PC-9 (cell line): ENCODE data around the gene ANKZF1. TPM values are rescaled to one million over a fixed set of nuclear protein-coding genes. Genes with fewer than 3 reads are reported as not detected.

Experiments used
- BruUV-seq: library from RNA; stranded (reverse); fragments of 400-500 nt; replicated peaks from 2 replicates; lab custom pipeline; 2021; lab: Mats Ljungman, UMichigan
- CTCF ChIA-PET: fragments of 300-600 bp; sonication (Branson Sonifier 250); formaldehyde crosslinking; loops from one replicate; lab custom pipeline; 2022; ENCODE audit warnings: antibody characterized with exemption; lab: Charles Lee
- POLR2A ChIA-PET: fragments of 300-600 bp; sonication (Branson Sonifier 250); formaldehyde crosslinking; loops from one replicate; lab custom pipeline; 2022; ENCODE audit warnings: antibody characterized with exemption; ENCODE audit not compliant: unreplicated experiment; lab: Charles Lee
- DNase-seq, 2 experiments: peaks; one replicate each; pipeline versions ENCODE4 v3.0.0 to v3.0.0-alpha.2; 2015 to 2022; ENCODE audit warnings: mixed read lengths in 1 of 2
- H2AFZ ChIP-seq: fragments of 200-600 bp; sonication (generic); 2 replicates; pipeline ENCODE4 v1.8.1; 2017; ENCODE audit warnings: antibody characterized with exemption
- H3F3A ChIP-seq: fragments of 200-600 bp; sonication (generic); 2 replicates; pipeline ENCODE4 v1.8.1; 2017; ENCODE audit warnings: antibody characterized with exemption, mild to moderate bottlenecking, low read depth; ENCODE audit not compliant: insufficient read depth
- H3K27ac ChIP-seq: fragments of 200-600 bp; sonication (generic); 2 replicates; pipeline ENCODE4 v1.6.1; 2016; ENCODE audit warnings: mixed run types
- H3K27me3 ChIP-seq: fragments of 200-600 bp; sonication (generic); 2 replicates; pipeline ENCODE4 v1.6.1; 2016; ENCODE audit warnings: low read depth, mixed run types; ENCODE audit not compliant: insufficient read depth
- H3K36me3 ChIP-seq: fragments of 200-600 bp; sonication (generic); 2 replicates; pipeline ENCODE4 v1.6.1; 2016; ENCODE audit warnings: low read depth, mixed run types
- H3K4me1 ChIP-seq: fragments of 200-600 bp; sonication (generic); replicated peaks from 2 replicates; pipeline ENCODE4 v1.6.1; 2016; ENCODE audit warnings: mixed run types; ENCODE audit not compliant: insufficient read depth
- H3K4me2 ChIP-seq: fragments of 200-600 bp; sonication (generic); 2 replicates; pipeline ENCODE4 v1.6.1; 2017; ENCODE audit warnings: mixed run types
- H3K4me3 ChIP-seq: fragments of 200-600 bp; sonication (generic); 2 replicates; pipeline ENCODE4 v1.6.1; 2016; ENCODE audit warnings: mixed run types
- H3K79me2 ChIP-seq: fragments of 200-600 bp; sonication (generic); 2 replicates; pipeline ENCODE4 v1.6.1; 2017; ENCODE audit warnings: low read depth, mixed run types
- H3K9me2 ChIP-seq: fragments of 200-600 bp; sonication (generic); 2 replicates; pipeline ENCODE4 v1.8.1; 2017; ENCODE audit warnings: mild to moderate bottlenecking; ENCODE audit not compliant: insufficient read depth
- H3K9me3 ChIP-seq: fragments of 200-600 bp; sonication (generic); 2 replicates; pipeline ENCODE4 v1.8.1; 2016; ENCODE audit warnings: low read depth; ENCODE audit not compliant: insufficient read depth
- H4K20me1 ChIP-seq: fragments of 200-600 bp; sonication (generic); 2 replicates; pipeline ENCODE4 v1.8.1; 2017; ENCODE audit not compliant: insufficient read depth
- CTCF ChIP-seq: fragments of 200-600 bp; sonication (generic); conservative IDR thresholded peaks from 2 replicates; pipeline ENCODE4 v1.6.1; 2017; ENCODE audit warnings: mixed run types, antibody characterized with exemption, mild to moderate bottlenecking, moderate library complexity
- EZH2 ChIP-seq: fragments of 200-600 bp; sonication (generic); IDR thresholded peaks from 2 replicates; pipeline ENCODE4 v1.8.0; 2017; ENCODE audit warnings: antibody characterized with exemption, low read depth
- intact Hi-C: fragments of 100-400 bp; cut with micrococcal nuclease; formaldehyde crosslinking; loops from one replicate; pipeline ENCODE4 v1.10.0; 2022; ENCODE audit not compliant: unreplicated experiment
- total RNA-seq: library from RNA; stranded (reverse); gene quantifications from 2 replicates; pipeline ENCODE4 v1.2.3, GENCODE V29; 2021

ANKZF1 gene
- total RNA-seq, 1 experiment from 2014 or later = 62.2 TPM

- intact Hi-C loops = no loop called here
- peaks cover 8% of the 10 kb centered on the region; the same call in 1 of the 2 replicates for H3F3A ChIP-seq
- BruUV-seq = no TSS peak
- no peak overlapping the region for H3K27ac ChIP-seq
- H3K79me2 ChIP-seq = peaks cover 16% of the 10 kb centered on the region
- no peaks in the 10 kb centered on the region for H3K9me3 ChIP-seq
- no peak overlapping the region for H2AFZ ChIP-seq
- H4K20me1 ChIP-seq = no peaks in the 10 kb centered on the region
- no peak for DNase-seq
- TF ChIP-seq EZH2 = no peak
- no peak for TF ChIP-seq CTCF
- peaks cover 8% of the 10 kb centered on the region; the same call in 1 of the 2 replicates for H3K4me1 ChIP-seq
- H3K4me2 ChIP-seq = no peak overlapping the region
- H3K9me2 ChIP-seq = no peaks in the 10 kb centered on the region
- POLR2A ChIA-PET = no interaction called here
- H3K27me3 ChIP-seq = no peaks in the 10 kb centered on the region
- no peaks in the 10 kb centered on the region for H3K36me3 ChIP-seq
- CTCF ChIA-PET = no interaction called here
- H3K4me3 ChIP-seq = no peak overlapping the region
Measured at GRCh38 chr2:219223831-219224610, 5.6 kb upstream of the ANKZF1 start.

GRCh38 chr2:219225350-219225749, 4.3 kb upstream of the ANKZF1 start:
- H3K4me3 ChIP-seq = no peak overlapping the region
- H3K36me3 ChIP-seq = no peaks in the 10 kb centered on the region
- no peak for DNase-seq
- H3F3A ChIP-seq = peaks cover 2% of the 10 kb centered on the region
- no peak overlapping the region for H3K27ac ChIP-seq
- no peaks in the 10 kb centered on the region for H3K9me3 ChIP-seq
- TF ChIP-seq CTCF = no peak
- TF ChIP-seq EZH2 = no peak
- H3K79me2 ChIP-seq = peaks cover 18% of the 10 kb centered on the region
- no peak overlapping the region for H3K4me2 ChIP-seq
- peaks cover 8% of the 10 kb centered on the region; the same call in 1 of the 2 replicates for H3K4me1 ChIP-seq
- ChIA-PET POLR2A (no interaction called here), CTCF (no interaction called here)
- BruUV-seq = no TSS peak
- H3K27me3 ChIP-seq = no peaks in the 10 kb centered on the region
- intact Hi-C loops = no loop called here
- H2AFZ ChIP-seq = no peak overlapping the region
- no peaks in the 10 kb centered on the region for H4K20me1 ChIP-seq
- H3K9me2 ChIP-seq = no peaks in the 10 kb centered on the region

GRCh38 chr2:219228041-219228910, 1.3 kb upstream of the ANKZF1 start:
- DNase-seq = no peak
- intact Hi-C loops = loop anchor here (2.0 kb wide), 1 partner anchor 59 kb away; no protein-coding TSS in a partner anchor
- Histone ChIP-seq H3F3A (peaks cover 8% of the 10 kb centered on the region), H3K79me2 (peaks cover 39% of the 10 kb centered on the region), H3K4me2 (peak overlapping the region; percentile 97), H2AFZ (peak overlapping the region; percentile 74), H3K9me3 (no peaks in the 10 kb centered on the region), H3K27ac (no peak overlapping the region), H3K27me3 (no peaks in the 10 kb centered on the region), H4K20me1 (no peaks in the 10 kb centered on the region), H3K4me3 (peak overlapping the region; percentile 67), H3K36me3 (0 out of 2 replicates have a peak, but pooled peaks cover 11% of the 10 kb centered on the region), H3K4me1 (peaks cover 16% of the 10 kb centered on the region), H3K9me2 (no peaks in the 10 kb centered on the region)
- ChIA-PET CTCF (no interaction called here), POLR2A (interaction anchor here (1.2 kb wide), 1 partner anchor 46 kb away, joined by 19 read pairs; no protein-coding TSS in a partner anchor)
- BruUV-seq = TSS peak; percentile 36
- TF ChIP-seq EZH2 = no peak
